ENCODE data around the gene S100A7.

S100A7 gene

GRCh38 chr1:153438599-153438998 lies 21.9 kb downstream of the S100A7 start:
- H3K9ac ChIP-seq (ENCODE audit: low read depth, low read length, poor library complexity, severe bottlenecking), result no peak overlapping the region
- H3K27me3 ChIP-seq (ENCODE audit: insufficient read depth, low read length, poor library complexity, severe bottlenecking), result no peaks in the 10 kb centered on the region
- H3K9me2 ChIP-seq (replicated peaks; ENCODE audit: low read depth, low read length), result no peaks in the 10 kb centered on the region
- H2AFZ ChIP-seq (ENCODE audit: low read length), result no peak overlapping the region
- no peaks in the 10 kb centered on the region for H3K9me3 ChIP-seq (ENCODE audit: insufficient read depth, low read depth, low read length)
- no peak for TF ChIP-seq CTCF (conservative IDR thresholded peaks at IDR 0.05; ENCODE audit: low read length)
- no peak for TF ChIP-seq EZH2phosphoT487 (IDR thresholded peaks at IDR 0.05; ENCODE audit: borderline replicate concordance)
- H3K36me3 ChIP-seq (ENCODE audit: insufficient read depth, low read length), result no peaks in the 10 kb centered on the region
- no peaks in the 10 kb centered on the region for H3K4me1 ChIP-seq (ENCODE audit: insufficient read depth, low read length, poor library complexity, severe bottlenecking)
- H3K79me2 ChIP-seq (ENCODE audit: insufficient read depth, low read length), result no peaks in the 10 kb centered on the region
- no peak overlapping the region for H3K4me2 ChIP-seq (ENCODE audit: low read depth, low read length, poor library complexity, severe bottlenecking)
- no peaks in the 10 kb centered on the region for H4K20me1 ChIP-seq (ENCODE audit: insufficient read depth, low read length, poor library complexity, severe bottlenecking)
- no peaks in the 10 kb centered on the region for H3F3A ChIP-seq (ENCODE audit: low read depth)
- no peak overlapping the region for H3K4me3 ChIP-seq (ENCODE audit: low read length, poor library complexity, severe bottlenecking)

- TF ChIP-seq CTCF (conservative IDR thresholded peaks at IDR 0.05; ENCODE audit: low read length), result no peak
- no peak for TF ChIP-seq EZH2phosphoT487 (IDR thresholded peaks at IDR 0.05; ENCODE audit: borderline replicate concordance)
- H3F3A ChIP-seq (ENCODE audit: low read depth), result no peaks in the 10 kb centered on the region
- H4K20me1 ChIP-seq (ENCODE audit: insufficient read depth, low read length, poor library complexity, severe bottlenecking), result no peaks in the 10 kb centered on the region
- H3K36me3 ChIP-seq (ENCODE audit: insufficient read depth, low read length), result no peaks in the 10 kb centered on the region
- H2AFZ ChIP-seq (ENCODE audit: low read length), result no peak overlapping the region
- H3K4me2 ChIP-seq (ENCODE audit: low read depth, low read length, poor library complexity, severe bottlenecking), result no peak overlapping the region
- no peaks in the 10 kb centered on the region for H3K9me2 ChIP-seq (replicated peaks; ENCODE audit: low read depth, low read length)
- H3K9ac ChIP-seq (ENCODE audit: low read depth, low read length, poor library complexity, severe bottlenecking), result no peak overlapping the region
- no peaks in the 10 kb centered on the region for H3K79me2 ChIP-seq (ENCODE audit: insufficient read depth, low read length)
- no peaks in the 10 kb centered on the region for H3K27me3 ChIP-seq (ENCODE audit: insufficient read depth, low read length, poor library complexity, severe bottlenecking)
- H3K4me3 ChIP-seq (ENCODE audit: low read length, poor library complexity, severe bottlenecking), result no peak overlapping the region
- H3K9me3 ChIP-seq (ENCODE audit: insufficient read depth, low read depth, low read length), result no peaks in the 10 kb centered on the region
- no peaks in the 10 kb centered on the region for H3K4me1 ChIP-seq (ENCODE audit: insufficient read depth, low read length, poor library complexity, severe bottlenecking)
These were observed 23.2 kb downstream of the S100A7 start for GRCh38 chr1:153437236-153437635.

GRCh38 chr1:153434746-153435455 lies 25.6 kb downstream of the S100A7 start:
- TF ChIP-seq CTCF (conservative IDR thresholded peaks at IDR 0.05; ENCODE audit: low read length) (no peak), EZH2phosphoT487 (IDR thresholded peaks at IDR 0.05; ENCODE audit: borderline replicate concordance) (no peak)
- H2AFZ ChIP-seq (ENCODE audit: low read length), result no peak overlapping the region
- no peaks in the 10 kb centered on the region for H3K79me2 ChIP-seq (ENCODE audit: insufficient read depth, low read length)
- no peaks in the 10 kb centered on the region for H3K9me3 ChIP-seq (ENCODE audit: insufficient read depth, low read depth, low read length)
- H3K9ac ChIP-seq (ENCODE audit: low read depth, low read length, poor library complexity, severe bottlenecking), result no peak overlapping the region
- H4K20me1 ChIP-seq (ENCODE audit: insufficient read depth, low read length, poor library complexity, severe bottlenecking), result no peaks in the 10 kb centered on the region
- H3F3A ChIP-seq (ENCODE audit: low read depth), result no peaks in the 10 kb centered on the region
- no peak overlapping the region for H3K4me3 ChIP-seq (ENCODE audit: low read length, poor library complexity, severe bottlenecking)
- no peaks in the 10 kb centered on the region for H3K36me3 ChIP-seq (ENCODE audit: insufficient read depth, low read length)
- no peaks in the 10 kb centered on the region for H3K4me1 ChIP-seq (ENCODE audit: insufficient read depth, low read length, poor library complexity, severe bottlenecking)
- no peak overlapping the region for H3K4me2 ChIP-seq (ENCODE audit: low read depth, low read length, poor library complexity, severe bottlenecking)
- no peaks in the 10 kb centered on the region for H3K9me2 ChIP-seq (replicated peaks; ENCODE audit: low read depth, low read length)
- H3K27me3 ChIP-seq (ENCODE audit: insufficient read depth, low read length, poor library complexity, severe bottlenecking), result no peaks in the 10 kb centered on the region

Measured in Loucy (cell line).